ENCODE results near the gene NINL. TPM values are rescaled to one million over a fixed set of nuclear protein-coding genes. Genes with fewer than 3 reads are reported as not detected.

The NINL gene
- total RNA-seq, 4 donors from 2014 or later, result 2.5 to 11.6 (median 4.7) TPM

GRCh38 chr20:25491446-25492038, 93.8 kb downstream of the NINL start:
- 87 to 100% methylated on average over 4 to 7 of the region's 12 CpGs for WGBS, 2 donors
- intact Hi-C loops (cut with DNase I), result no loop called here
- no peak for TF ChIP-seq CTCF (IDR thresholded peaks at IDR 0.05)
- no peak for TF ChIP-seq POLR2A (IDR thresholded peaks at IDR 0.05)
- no peaks in the 10 kb centered on the region for H3K27me3 ChIP-seq
- peaks cover 0 to 17% (median 11%) of the 10 kb centered on the region in 3 donors for H3K4me1 ChIP-seq
- H3K36me3 ChIP-seq, result peaks cover 0 to 44% (median 0%) of the 10 kb centered on the region in 3 donors
- DNase-seq, result no peak
- no peak overlapping the region for H3K27ac ChIP-seq
- H3K4me3 ChIP-seq, result no peak overlapping the region
- H3K9me3 ChIP-seq, result no peaks in the 10 kb centered on the region

- Histone ChIP-seq H3K27ac (no peak overlapping the region), H3K4me1 (peaks cover 0 to 24% (median 14%) of the 10 kb centered on the region in 3 donors), H3K36me3 (peaks cover 0 to 40% (median 0%) of the 10 kb centered on the region in 3 donors), H3K4me3 (no peak overlapping the region), H3K27me3 (no peaks in the 10 kb centered on the region), H3K9me3 (no peaks in the 10 kb centered on the region)
- 82 to 88% methylated on average over 3 to 7 of the region's 15 CpGs for WGBS, 2 donors
- TF ChIP-seq CTCF (IDR thresholded peaks at IDR 0.05), result no peak
- no peak for TF ChIP-seq POLR2A (IDR thresholded peaks at IDR 0.05)
- intact Hi-C loops (cut with DNase I), result no loop called here
- no peak for DNase-seq
Observed at GRCh38 chr20:25490656-25491445, 94.5 kb downstream of the NINL start.

GRCh38 chr20:25489221-25489871, 96.0 kb downstream of the NINL start:
- H3K9me3 ChIP-seq, result no peaks in the 10 kb centered on the region
- H3K36me3 ChIP-seq, result peaks cover 0 to 40% (median 0%) of the 10 kb centered on the region in 3 donors
- no peaks in the 10 kb centered on the region for H3K27me3 ChIP-seq
- 97 to 100% methylated on average over 1 to 4 of the region's 15 CpGs for WGBS, 2 donors
- H3K4me1 ChIP-seq, result peaks cover 10 to 39% (median 28%) of the 10 kb centered on the region in 3 donors
- H3K4me3 ChIP-seq, result no peak overlapping the region
- intact Hi-C loops (cut with DNase I), result no loop called here
- H3K27ac ChIP-seq, result no peak overlapping the region
- TF ChIP-seq CTCF (IDR thresholded peaks at IDR 0.05), result no peak
- no peak for TF ChIP-seq POLR2A (IDR thresholded peaks at IDR 0.05)
- DNase-seq, result no peak

- H3K36me3 ChIP-seq, result peaks cover 0 to 40% (median 0%) of the 10 kb centered on the region in 3 donors
- WGBS, 2 donors, result 90% methylated on average over 10 to 11 of the region's 11 CpGs
- no peak for DNase-seq
- intact Hi-C loops (cut with DNase I), result no loop called here
- no peak overlapping the region for H3K4me3 ChIP-seq
- TF ChIP-seq CTCF (IDR thresholded peaks at IDR 0.05), result no peak
- TF ChIP-seq POLR2A (IDR thresholded peaks at IDR 0.05), result no peak
- no peaks in the 10 kb centered on the region for H3K27me3 ChIP-seq
- peaks cover 10 to 52% (median 36%) of the 10 kb centered on the region in 3 donors for H3K4me1 ChIP-seq
- peak overlapping the region in 1 of 4 donors; percentile 16 for H3K27ac ChIP-seq
- H3K9me3 ChIP-seq, result no peaks in the 10 kb centered on the region
Observed at GRCh38 chr20:25487975-25488374, 97.4 kb downstream of the NINL start.

GRCh38 chr20:25487306-25487705, 98.0 kb downstream of the NINL start:
- no peak for TF ChIP-seq CTCF (IDR thresholded peaks at IDR 0.05)
- TF ChIP-seq POLR2A (IDR thresholded peaks at IDR 0.05), result no peak
- Histone ChIP-seq H3K27ac (no peak overlapping the region), H3K4me3 (no peak overlapping the region), H3K27me3 (no peaks in the 10 kb centered on the region), H3K36me3 (peaks cover 0 to 40% (median 0%) of the 10 kb centered on the region in 3 donors), H3K4me1 (peaks cover 10 to 57% (median 36%) of the 10 kb centered on the region in 3 donors), H3K9me3 (no peaks in the 10 kb centered on the region)
- intact Hi-C loops (cut with DNase I), result no loop called here
- WGBS, 2 donors, result 27 to 50% methylated on average over 2 of the region's 2 CpGs
- DNase-seq, result no peak
